CD4-positive, alpha-beta T cell treated with Interleukin-15 for 4 hours (primary cell): ENCODE measurements around the gene RNF225.
A peak's percentile ranks its signal among the peaks of the same experiment; 100 is the strongest.
"Not testable (repeated sequence)": the region's sequence is repeated elsewhere in the genome, so short reads cannot be mapped to it uniquely, and the experiment has no call there.

ENCODE experiments used
- DNase-seq: peaks from one replicate; pipeline ENCODE4 v3.0.0-alpha.2; 2020; ENCODE audit warnings: low spot score

The RNF225 gene

GRCh38 chr19:58395220-58395978, at the start of gene RNF225:
Gene RNF225, plus strand, starts transcription at chr19:58395656. Its CDS starts 434 bp downstream, at chr19:58396090.
- DNase-seq, result no peak

DNA sequence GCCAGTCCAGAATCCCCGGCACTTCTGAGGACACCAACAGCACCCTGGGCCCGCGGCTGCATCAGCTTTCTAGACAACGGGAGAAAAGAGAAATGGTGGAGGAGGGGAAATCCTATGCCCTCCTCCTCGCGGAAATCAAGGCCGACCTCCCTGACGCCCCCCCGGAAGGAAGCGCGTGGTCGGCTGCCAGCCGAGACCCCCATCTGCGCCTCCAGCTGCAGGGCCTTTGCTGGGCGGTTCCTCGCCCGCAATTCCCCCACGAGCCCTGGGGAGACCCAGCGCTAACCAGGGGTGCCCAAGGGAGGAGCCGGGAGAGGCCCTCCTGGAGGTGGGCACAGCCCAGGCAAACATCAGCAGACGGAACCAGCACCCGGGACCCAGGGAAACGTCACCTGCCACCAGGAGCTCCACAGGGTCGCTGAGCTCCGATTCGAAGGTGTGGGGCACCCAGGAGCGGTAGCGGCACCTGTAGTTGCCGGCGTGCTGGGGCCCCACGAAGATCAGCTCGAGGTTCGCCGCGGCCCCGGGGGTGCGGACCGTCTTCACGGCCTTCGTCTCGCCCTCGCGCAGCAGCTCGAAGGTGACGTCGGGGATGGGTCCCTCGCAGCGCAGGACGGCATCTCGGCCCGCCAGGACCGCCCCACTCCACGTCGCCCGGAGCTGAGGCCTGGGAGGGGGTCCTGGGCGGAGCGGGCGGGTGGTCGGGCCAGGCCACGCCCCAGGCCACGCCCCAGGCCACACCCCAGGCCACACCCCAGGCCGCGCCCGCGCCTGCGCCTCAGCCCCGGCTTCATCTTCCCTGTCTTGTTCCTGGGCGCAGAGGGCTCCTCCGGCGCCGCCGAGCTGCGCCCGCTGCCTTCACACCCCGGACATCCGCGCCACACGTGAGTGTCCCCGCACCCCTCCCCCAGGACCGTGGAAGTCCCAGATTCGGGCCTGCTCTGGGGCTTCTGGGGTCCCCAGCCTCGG, 48.2 kb upstream of the RNF225 start:
- DNase-seq, result peak; percentile 65

- DNase-seq, result not testable (repeated sequence)
Observed at GRCh38 chr19:58348080-58348479, 47.4 kb upstream of the RNF225 start.

DNA sequence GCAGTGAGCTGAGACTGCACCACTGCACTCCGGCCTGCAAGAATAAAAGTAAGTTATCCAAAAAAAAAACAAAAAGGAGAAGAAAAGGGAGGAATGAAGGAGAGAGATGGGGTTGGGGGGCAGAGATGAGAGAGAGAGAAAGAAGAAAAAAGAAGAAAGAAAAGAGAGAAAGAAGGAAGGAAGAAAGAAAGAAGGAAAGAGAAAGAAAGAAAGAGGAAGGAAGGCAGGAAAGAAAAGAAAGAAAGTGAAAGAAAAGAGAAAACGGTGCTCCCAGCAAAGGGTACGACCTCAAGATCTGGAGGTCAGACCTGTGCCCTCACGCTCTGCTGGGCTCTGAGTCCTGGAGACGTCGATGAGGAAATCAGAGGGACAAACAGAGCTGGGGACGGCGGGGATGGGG, 45.9 kb upstream of the RNF225 start:
- no peak for DNase-seq

- no peak for DNase-seq
Observed at GRCh38 chr19:58350001-58350861, 45.2 kb upstream of the RNF225 start.

- DNase-seq, result no peak
Observed at GRCh38 chr19:58350871-58351557, 44.4 kb upstream of the RNF225 start.

GRCh38 chr19:58351558-58351878, 43.9 kb upstream of the RNF225 start:
- no peak for DNase-seq

GRCh38 chr19:58351990-58352755, 43.3 kb upstream of the RNF225 start:
- no peak for DNase-seq

GRCh38 chr19:58352760-58353671, 42.4 kb upstream of the RNF225 start, which contains the start of gene A1BG:
Gene A1BG, minus strand, starts transcription at chr19:58353492. Its CDS starts 55 bp downstream, at chr19:58353437.
- no peak for DNase-seq

DNA sequence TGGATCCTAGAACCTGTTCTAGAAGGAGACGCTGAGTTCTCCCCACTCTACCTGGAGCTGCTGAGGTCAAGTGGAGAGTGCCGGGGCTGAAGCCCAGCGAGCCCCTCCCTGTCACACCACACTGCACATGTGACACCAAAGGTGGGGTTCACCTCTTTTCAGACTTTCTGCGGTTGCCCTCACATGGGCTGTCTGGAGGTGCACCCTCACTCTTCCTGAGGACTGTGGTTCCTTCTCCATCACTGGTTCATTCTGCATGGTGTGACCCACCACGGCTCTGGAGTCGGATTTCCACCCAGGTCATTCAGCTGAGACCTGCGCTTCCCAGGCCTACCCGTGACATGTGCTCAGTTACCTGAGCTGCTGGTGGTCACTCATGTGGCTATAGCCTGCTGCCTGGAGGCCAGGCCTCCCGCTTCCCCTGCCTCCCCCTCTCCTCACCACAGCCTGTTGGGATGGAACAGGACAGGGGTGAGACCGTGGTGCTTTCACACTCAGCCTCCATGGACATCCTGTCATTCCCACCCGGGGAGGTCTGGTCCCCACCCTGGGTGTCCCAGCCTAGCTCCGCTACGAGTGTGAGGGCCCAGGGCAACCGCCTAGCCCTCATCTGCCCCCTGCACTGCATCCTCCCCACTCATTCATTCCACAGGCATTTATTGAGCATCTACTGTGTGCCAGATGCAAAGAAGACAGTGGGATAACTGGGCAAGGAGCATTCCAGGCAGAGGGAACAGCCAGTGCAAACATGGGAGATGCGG, 41.6 kb upstream of the RNF225 start:
- DNase-seq, result no peak

- no peak for DNase-seq
Observed at GRCh38 chr19:58354478-58355030, 40.9 kb upstream of the RNF225 start.

DNA sequence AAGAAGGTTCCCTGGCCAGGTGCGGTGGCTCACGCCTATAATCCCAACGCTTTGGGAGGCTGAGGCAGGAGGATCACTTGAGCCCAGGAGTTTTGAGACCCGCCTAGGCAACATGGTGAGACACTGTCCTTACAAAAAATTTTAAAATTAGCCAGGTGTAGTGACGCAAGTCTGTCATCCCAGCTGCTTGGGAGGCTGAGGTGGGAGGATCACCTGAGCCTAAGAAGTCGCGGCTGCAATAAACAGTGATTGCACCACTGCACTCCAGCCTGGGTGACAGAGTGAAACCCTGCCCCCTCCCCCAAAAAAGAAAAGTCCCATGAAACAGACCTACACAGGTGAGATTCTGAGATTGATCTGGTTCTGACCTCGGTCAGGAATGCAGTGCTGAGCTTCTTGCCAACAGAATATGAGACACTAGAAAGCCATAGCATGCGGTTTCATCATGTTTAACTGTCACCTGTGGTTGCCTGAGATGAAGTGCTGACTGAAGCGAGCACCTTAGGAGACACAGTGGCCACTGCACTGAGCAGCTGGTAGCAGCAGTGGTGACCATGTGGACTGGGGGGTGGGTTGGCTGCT, 40.1 kb upstream of the RNF225 start:
- no peak for DNase-seq

- peak; percentile 9 for DNase-seq
Observed at GRCh38 chr19:58355908-58356765, 39.3 kb upstream of the RNF225 start.

DNA sequence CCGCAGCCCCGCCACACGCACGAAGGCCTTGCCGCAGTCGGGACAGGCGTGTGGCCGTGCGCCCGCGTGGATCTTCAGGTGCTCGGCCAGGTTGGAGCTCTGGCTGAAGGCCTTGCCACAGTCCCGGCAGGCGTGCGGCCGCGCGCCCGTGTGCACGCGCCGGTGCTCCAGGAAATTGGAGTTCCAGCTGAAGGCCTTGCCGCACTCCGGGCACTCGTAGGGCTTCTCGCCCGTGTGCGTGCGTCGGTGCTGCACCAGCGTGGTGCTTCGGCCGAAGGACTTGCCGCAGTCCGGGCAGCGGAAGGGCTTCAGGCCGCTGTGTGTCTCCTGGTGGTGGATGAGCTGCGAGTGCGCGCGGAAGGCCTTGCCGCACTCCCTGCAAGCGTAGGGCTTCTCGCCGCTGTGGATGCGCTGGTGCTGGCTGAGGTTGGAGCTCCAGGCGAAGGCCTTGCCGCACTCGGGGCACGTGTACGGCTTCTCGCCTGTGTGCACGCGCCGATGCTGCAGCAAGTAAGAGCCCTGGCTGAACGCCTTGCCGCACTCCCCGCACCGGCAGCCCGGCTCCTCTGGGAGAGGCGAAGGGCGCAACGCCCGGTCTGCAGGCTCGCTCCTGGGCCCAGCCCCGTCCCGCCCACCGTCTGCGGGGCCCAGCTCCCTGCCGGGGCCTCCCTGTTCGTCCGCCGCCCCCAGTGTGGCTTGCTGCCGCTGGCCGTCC, 38.5 kb upstream of the RNF225 start:
- no peak for DNase-seq

GRCh38 chr19:58357481-58358145, 37.8 kb upstream of the RNF225 start:
- no peak for DNase-seq

- peak; percentile 28 for DNase-seq
Observed at GRCh38 chr19:58361900-58362271, 33.6 kb upstream of the RNF225 start.
